Stimulated activated CD4-positive, alpha-beta T cell treated with anti-CD3 and anti-CD28 coated beads, Interleukin-15, amount 100 ng/mL, for 1 hour (primary cell): ENCODE measurements around the gene FOCAD.

ENCODE experiments used
- DNase-seq, 2 donors: peaks; one replicate each; pipeline ENCODE4 v3.0.0-alpha.2; 2020; ENCODE audit warnings: low read depth in 1 of 2, low spot score in 1 of 2

FOCAD gene

GRCh38 chr9:20997503-20998076, 313.5 kb downstream of the FOCAD start:
- DNase-seq = no peak

GRCh38 chr9:21001581-21001980, 317.5 kb downstream of the FOCAD start:
- DNase-seq = no peak

GRCh38 chr9:21002040-21002439, 318.0 kb downstream of the FOCAD start:
- DNase-seq = no peak

GRCh38 chr9:21015129-21015815, 331.2 kb downstream of the FOCAD start:
- no peak for DNase-seq

GRCh38 chr9:21015995-21016394, 331.9 kb downstream of the FOCAD start:
- no peak for DNase-seq

- no peak for DNase-seq
Observed at GRCh38 chr9:21016701-21017491, 332.8 kb downstream of the FOCAD start.

GRCh38 chr9:21018177-21018576, 334.1 kb downstream of the FOCAD start:
- DNase-seq = no peak

GRCh38 chr9:21023861-21024260, 339.8 kb downstream of the FOCAD start:
- no peak for DNase-seq

GRCh38 chr9:21027295-21027694, 343.2 kb downstream of the FOCAD start:
- no peak for DNase-seq

GRCh38 chr9:21028466-21028865, 344.4 kb downstream of the FOCAD start:
- DNase-seq = no peak

- no peak for DNase-seq
Observed at GRCh38 chr9:21029661-21030060, 345.6 kb downstream of the FOCAD start.

GRCh38 chr9:21030389-21031035, 346.5 kb downstream of the FOCAD start:
- DNase-seq = no peak

GRCh38 chr9:21031091-21031807, 347.2 kb downstream of the FOCAD start, which contains the start of gene HACD4:
Gene HACD4 (minus strand): TSS chr9:21031640. CDS start chr9:21031590, 50 bp downstream.
- DNase-seq = peak; percentile 37 to 50

GRCh38 chr9:21031808-21032183, 347.7 kb downstream of the FOCAD start:
- no peak for DNase-seq

- no peak for DNase-seq
Observed at GRCh38 chr9:21037278-21037677, 353.2 kb downstream of the FOCAD start.

GRCh38 chr9:21039302-21039701, 355.2 kb downstream of the FOCAD start:
- no peak for DNase-seq

- DNase-seq = no peak
Observed at GRCh38 chr9:21042466-21042865, 358.4 kb downstream of the FOCAD start.

- DNase-seq = no peak
Observed at GRCh38 chr9:21043841-21044240, 359.8 kb downstream of the FOCAD start.
